Activated T-helper 9 cell treated with anti-CD3 and anti-CD28 coated beads, Interleukin-2, amount 50 U/mL, for 16 hours (primary cell): Measurements from ENCODE around the gene BMF.

Experiments used
- DNase-seq: peaks from one replicate; pipeline ENCODE4 v3.0.0-alpha.2; 2020; ENCODE audit warnings: low read depth

BMF gene

GRCh38 chr15:40103864-40104271 lies 4.8 kb downstream of the BMF start:
- DNase-seq: no peak

DNA sequence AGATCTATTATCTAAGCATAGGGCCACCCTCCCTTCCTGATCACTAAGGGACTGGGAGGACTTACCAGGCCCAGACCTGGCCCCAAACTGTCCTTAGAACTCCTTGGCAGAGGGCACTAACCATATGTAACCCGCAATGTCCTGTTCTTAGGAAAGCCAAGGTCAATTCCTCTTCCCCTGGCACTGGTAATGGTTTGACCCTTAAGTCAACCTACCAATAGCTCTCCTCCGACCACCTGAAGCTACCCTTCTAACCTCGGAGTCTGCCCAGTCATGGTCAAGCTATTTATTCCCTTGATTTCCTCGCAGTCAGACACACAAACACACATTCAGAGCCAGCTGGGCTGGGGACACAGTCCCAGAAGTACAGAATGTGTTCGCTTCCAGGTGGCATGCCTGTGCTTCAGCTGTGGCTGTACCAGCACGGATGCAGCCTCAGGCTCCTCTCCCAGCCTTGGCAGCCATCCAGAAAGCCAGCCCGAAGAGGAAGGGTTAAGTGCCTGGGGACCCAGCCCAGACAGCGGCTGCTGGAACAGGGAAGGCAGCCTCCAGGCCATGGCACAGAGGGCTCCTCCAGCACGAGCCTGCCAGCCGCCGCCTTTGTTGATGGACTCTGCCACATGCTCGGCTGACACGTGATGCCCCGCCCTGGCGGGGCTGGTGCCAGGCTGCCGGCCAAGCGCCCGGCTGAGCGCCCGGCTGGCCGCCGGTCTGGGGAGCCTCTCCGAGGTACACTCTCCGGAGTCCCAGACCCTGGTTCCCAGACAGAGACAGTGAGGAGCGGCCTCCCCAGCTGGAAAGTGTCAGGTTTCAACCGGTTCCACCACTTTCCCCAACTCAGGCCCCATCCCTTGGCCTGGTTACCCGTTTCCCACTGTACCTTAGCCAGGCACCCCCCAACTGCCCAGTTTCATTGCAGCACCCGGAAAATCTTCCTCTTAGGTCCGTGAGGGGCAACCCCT lies 5.5 kb downstream of the BMF start:
- no peak for DNase-seq

DNA sequence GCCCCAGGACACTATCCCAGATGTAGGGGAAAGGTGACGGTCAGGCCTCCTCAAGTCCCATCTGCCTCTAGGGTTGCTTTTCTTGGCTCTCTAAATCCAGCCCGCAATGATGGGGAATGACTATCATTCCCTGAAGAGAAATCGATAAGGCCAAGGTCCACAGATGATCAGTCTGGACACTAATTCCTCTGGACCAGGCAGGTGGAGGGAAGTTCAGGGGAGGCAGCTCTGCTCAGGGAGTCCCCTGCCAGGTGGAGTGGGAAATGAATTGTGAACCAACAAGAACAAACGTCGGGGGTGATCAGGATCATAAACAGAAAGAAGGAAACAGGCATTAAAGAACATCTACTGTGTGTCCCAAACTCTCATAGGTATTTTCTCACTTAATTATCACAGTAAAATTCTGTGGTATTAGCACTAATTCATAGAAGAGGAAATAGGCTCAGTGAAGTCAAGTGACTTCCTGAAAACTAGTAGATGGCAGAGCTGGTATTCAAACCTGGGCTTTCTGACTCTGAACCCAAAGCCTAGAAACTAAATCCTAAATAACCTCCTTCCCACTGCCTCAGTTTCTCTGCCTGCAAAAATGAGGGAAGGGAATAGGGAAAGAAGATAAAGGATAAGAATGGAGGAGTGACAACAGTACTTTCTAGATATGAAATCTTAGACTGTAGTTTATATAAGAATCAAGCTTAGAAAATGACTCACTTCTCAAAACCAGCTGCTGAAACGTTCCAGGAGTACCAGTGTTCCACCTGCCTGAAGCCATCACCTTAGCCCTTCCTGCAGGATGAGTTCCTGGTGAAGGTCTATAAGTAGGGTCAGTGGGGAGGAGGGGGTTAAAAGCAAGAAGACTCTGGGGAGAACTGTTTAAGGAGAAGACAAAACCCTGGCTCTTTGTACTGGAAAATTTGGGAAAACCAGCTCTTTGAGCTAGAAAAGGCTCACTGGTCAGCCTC lies 7.5 kb downstream of the BMF start:
- no peak for DNase-seq

DNA sequence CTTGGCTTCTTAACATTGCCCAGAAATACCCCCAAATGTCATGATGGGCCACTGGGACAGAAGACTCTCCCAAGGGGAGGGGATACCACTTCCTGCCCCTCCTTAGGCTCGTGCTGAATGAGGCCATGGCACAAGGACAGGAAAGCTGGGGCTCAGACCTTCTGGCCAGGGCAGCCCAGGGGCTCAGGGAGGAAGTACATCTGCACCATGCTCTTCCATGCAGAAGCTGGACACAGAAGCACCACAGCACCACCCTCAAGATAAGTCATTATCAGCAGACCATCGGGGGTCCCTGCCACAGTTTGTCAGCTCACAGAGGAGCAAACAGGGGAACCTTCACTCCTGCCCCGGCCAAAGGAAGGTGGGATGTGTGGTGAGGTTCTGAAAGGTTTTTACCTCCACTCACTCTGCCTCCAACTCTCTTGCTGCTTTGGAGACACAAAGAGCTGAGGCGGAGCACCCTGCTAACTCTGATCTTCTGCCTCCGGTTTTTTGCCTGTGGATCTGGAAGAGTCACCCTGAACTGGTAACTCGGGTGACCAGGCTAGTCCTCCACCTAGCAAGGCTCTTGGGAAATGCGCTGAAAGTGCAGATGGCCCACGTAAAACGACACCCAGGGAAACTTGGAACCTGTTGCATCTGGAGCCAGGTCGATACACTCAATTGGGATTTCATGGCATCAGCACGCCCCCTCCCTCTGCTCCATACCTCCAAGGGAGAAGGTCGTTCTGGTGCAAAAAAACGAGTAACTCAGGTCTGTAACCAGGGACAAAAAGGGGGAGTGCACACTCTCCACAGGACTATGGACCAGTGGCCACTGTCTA lies 8.3 kb downstream of the BMF start:
- DNase-seq: no peak

DNA sequence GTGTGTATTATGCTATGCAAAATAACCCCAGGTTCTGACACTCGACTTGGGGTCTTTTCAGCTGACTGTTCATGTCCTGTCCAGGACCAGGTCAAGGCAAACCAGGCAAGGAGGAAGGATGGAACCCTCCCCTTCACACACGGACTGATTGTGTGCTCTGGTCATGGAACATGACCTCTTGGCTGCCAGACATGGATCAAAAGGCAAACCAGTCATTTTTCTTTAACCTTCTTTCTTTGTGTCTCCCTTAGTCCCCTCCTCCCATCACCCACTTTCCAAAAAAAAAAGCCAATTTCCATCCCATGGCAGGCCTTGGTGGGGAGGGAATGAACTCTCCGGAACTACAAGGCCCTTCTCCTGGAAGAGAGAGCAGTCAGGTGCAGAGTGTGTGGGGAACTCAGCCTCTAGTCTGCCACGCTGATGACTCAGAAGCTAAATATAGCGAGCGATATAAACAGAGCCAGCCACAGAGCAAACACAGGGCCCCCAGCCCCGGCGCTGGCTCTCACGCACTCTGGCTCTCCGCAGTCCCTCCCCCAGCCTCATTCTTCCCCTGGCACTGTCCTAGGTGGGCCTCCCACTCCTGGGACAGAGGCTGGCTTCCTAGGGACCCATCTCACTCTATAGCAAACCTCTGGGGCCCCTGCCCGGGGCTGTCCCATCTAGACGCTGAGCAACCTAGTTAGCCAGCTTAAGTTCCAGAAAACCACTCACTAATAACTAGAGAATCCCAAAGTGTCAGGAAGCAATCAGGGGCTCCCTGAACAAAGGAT lies 10.0 kb downstream of the BMF start:
- DNase-seq: peak; percentile 67

DNA sequence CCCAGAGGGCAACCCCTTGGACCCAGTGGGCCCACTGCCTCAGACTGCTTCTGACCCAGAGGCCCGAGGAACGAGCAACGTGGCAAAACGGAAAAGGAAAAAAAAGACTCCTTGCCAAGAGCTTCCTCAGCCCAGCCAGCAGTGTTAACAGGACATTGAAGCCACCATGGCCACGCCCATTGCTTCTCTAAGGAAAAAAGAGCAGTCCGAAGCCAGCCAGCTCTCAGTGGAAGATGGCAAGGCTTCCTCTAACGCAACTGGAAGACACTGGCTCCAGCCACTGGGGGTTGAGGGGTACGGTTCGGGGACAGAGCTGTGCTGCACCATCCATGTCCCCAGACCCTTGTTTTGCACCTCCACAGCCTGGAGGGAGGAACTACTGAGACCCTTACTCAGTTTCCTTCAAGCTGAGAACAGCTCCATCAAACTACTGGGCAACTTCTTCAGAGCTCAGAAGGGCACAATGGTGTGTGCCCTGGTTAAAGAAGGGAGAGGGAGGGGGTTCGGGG lies 10.7 kb downstream of the BMF start:
- no peak for DNase-seq

DNA sequence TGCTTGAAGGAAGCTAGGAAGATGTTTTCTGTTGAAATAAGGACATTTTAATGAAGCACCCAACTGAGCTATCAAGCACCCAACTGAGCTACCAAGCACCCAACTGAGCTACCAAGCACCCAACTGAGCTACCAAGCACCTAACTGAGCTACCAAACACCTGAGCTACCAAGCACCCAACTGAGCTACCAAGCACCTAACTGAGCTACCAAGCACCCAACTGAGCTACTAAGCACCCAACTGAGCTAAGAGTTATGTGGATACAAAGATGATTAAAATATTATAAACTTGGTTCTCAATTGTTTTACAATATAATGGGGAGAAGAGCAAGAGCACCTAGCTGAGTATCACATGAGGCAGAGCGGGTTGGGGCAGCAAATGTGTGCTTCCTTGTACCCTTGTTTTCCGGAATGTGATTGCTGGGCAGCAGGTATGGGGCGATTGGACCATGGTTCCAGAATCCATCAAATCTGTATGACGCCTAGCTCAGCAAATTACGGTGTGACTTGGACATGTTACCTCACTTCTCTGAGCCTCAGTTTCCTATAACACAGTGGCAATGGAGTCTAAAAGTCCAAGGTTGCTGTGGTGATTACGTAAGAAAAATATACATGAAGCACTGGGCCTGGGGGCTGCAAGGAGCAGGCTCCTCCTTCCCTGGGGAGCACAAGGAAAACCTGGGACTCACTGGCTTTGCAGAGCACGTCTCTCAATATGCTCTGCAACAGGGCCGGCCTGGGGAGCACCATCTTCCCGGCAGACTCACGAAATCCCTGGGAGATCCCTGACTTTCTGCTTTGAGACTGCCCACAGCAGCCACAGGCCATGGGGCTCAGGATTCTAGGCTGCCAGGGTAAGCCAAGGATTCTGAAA lies 11.3 kb downstream of the BMF start:
- no peak for DNase-seq

DNA sequence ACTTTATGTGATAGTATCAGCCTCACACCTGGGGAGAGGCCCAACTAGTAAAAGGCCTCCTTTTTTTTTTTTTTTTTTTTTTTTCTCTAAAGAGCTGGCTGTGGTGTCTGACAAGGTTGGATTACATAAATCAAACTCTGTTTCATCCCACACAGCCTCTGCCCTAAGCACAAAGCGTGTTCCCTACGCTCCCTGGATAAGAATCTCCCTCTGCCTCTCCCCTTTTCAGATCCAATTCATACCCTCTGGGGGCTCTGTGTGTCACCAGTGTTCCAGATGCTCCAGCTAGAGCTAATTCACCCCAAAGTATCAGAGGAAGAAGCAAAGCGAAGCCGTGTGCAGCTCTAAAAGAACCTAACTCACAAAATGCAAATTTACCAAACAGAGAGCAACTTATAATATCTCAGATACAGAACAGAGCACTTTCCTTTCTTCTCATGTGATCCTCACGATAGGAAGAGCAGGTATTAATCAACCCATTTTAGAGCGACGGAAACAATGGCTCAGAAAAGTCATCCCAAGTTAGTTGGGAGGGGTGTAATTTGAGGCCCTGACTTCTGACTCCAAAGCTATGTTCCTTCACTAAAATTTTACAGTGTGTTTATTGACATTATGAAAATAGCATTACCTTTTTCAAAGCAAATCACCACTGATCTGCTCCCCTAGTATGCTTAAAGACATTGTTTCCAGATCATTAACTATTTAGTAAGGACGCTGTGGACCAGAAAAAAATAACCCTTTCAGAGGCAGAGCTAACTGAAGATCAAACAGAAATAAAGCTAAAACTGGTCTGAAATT lies 12.4 kb downstream of the BMF start:
- no peak for DNase-seq

DNA sequence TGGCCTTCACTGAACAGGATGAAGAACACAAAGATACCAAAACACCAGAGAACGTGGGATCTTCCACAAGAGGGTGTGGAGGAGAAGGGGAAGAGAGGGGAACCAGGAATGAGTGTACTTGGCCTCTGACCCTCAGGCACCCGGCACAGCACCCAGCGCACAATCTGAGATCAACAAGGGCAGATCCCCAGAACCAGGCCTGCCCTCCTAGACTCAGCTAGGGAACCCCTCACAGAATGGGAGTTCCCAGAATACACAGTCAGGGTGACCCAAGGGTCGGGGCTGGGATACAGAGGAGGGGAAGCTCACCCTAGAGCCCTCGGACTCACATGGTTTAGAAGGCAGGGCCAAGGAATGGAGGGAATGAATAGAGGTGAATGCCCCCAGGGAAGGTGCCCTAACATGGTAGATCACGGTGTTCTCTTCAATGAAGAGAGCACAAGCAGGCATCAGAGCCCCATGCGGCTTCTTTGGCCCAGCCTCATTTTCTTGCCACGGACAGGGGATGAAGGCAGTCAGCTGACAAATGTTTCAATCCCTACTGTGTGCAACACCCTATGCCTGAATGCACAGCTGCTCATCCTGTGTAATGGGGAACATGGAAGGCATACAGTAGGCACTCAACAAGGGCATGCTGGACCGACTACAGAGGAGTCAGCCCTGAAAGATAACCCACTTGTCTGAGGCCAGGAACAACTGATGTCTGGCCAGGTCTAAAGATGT lies 13.1 kb downstream of the BMF start:
- no peak for DNase-seq

- no peak for DNase-seq
Observed at GRCh38 chr15:40094156-40094555, 14.5 kb downstream of the BMF start.

- DNase-seq: no peak
Observed at GRCh38 chr15:40092979-40093869, 15.5 kb downstream of the BMF start.

DNA sequence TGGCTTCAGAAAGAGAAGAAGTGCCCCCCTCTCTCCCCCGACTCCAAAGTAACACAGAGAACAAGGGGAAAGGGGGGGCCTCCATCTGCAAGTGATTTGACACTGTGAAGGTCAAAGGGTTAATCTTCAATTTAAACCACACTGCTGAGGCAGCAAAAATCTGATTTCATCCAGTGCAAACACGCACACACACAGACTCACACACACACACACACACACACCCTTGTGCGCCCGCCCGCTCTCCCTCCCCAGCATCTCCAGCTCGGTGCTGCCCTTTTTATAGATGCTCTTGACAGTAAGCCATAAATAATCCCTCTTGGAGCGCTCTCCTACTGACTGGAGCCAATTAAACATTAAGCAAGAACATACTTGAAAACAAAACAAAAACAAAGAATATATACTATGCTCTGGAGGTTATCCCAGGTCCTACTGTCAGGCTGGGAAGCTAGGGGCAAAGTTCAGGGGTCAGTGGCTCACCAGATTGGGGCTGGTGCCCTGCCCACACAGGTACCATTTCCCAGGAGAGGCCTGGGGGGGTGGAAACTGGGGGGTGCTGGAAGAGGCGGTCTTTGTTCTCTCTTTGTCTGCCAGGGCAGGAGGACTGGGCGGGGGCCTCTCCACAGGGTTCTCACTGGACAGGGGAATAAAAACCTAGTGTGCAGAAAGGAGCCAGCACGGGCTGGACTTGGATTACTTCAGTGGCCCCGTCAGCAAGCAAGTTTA lies 16.3 kb downstream of the BMF start:
- DNase-seq: no peak

DNA sequence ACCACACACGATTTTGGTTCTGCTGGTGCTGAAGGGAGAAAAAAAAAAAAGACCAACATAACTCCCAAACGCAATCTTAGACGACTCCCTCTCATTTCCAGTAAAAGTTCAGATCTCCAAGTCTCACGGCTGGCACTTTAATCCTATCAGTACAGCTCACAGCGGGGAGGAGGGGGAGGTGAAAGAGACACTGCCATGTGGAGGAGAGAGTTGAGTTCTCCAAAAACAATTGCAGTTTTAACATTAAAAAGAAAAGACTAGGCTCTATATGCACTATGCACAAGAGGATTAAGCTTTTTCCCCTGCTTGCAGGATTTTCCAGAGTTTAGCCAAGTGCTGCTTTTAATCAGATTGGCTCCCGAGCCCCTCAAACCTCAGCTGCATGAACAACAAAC lies 16.8 kb downstream of the BMF start:
- DNase-seq: no peak

- DNase-seq: no peak
Observed at GRCh38 chr15:40090774-40091455, 17.8 kb downstream of the BMF start.

- no peak for DNase-seq
Observed at GRCh38 chr15:40088929-40089755, 19.5 kb downstream of the BMF start.
